ENCODE results near the gene NKRF.

NKRF gene

GRCh38 chrX:119579414-119579813, 26.8 kb downstream of the NKRF start:
- POLR2A ChIA-PET = interaction anchor here (0.9 kb wide), 1 partner anchor 27 kb away, joined by 3 read pairs; the partner anchor contains the start of gene NKRF
- no peak for DNase-seq (ENCODE audit: extremely low spot score)
- TF ChIP-seq HDGF (IDR thresholded peaks at IDR 0.05; ENCODE audit: borderline replicate concordance) = no peak
- TF ChIP-seq FOXA1 (IDR thresholded peaks at IDR 0.05) = no peak
- TF ChIP-seq FOXM1 (IDR thresholded peaks at IDR 0.05; ENCODE audit: borderline replicate concordance) = no peak
- TF ChIP-seq PKNOX1 (IDR thresholded peaks at IDR 0.05) = no peak
- TF ChIP-seq SP1 (IDR thresholded peaks at IDR 0.05) = no peak
- no peak for TF ChIP-seq ELF4 (IDR thresholded peaks at IDR 0.05)
- CTCF ChIA-PET = interaction anchor here (0.9 kb wide), 1 partner anchor 150 kb away, joined by 3 read pairs; no protein-coding TSS in a partner anchor

GRCh38 chrX:119574394-119575266, 31.6 kb downstream of the NKRF start, which contains the start of gene UBE2A:
TSS of gene UBE2A (plus strand) at chrX:119574563. CDS start at chrX:119574712, 149 bp downstream.
- TF ChIP-seq FOXM1 (IDR thresholded peaks at IDR 0.05; ENCODE audit: borderline replicate concordance) (peak; percentile 15; the same call in 1 of the 2 replicates), FOXA1 (IDR thresholded peaks at IDR 0.05) (no peak), ZNF384 (IDR thresholded peaks at IDR 0.05) (no peak), ELF4 (IDR thresholded peaks at IDR 0.05) (peak; percentile 36; the same call in 1 of the 2 replicates), TARDBP (IDR thresholded peaks at IDR 0.05) (no peak), L3MBTL2 (conservative IDR thresholded peaks at IDR 0.05) (peak; percentile 20; the same call in 1 of the 2 replicates), BHLHE40 (IDR thresholded peaks at IDR 0.05; ENCODE audit: borderline replicate concordance) (peak; percentile 68), LEF1 (IDR thresholded peaks at IDR 0.05; ENCODE audit: borderline replicate concordance) (no peak; the same call in 1 of the 2 replicates), ARNT (IDR thresholded peaks at IDR 0.05) (no peak)
- DNase-seq (ENCODE audit: extremely low spot score) = peak; percentile 95
- POLR2A ChIA-PET = interaction anchor here (0.7 to 2.6 kb wide), 13 partner anchors 10 to 316 kb away, joined by 3 to 13 read pairs (median 4); partner anchors contain the start of genes RPL39, SEPTIN6 and STEEP1
- CTCF ChIA-PET = no interaction called here

GRCh38 chrX:119573840-119574393, 32.3 kb downstream of the NKRF start:
- TF ChIP-seq L3MBTL2 (conservative IDR thresholded peaks at IDR 0.05) (peak; percentile 74), NFRKB (IDR thresholded peaks at IDR 0.05) (no peak)
- DNase-seq (ENCODE audit: extremely low spot score) = peak; percentile 40
- ChIA-PET POLR2A (interaction anchor here (0.7 to 2.6 kb wide), 10 partner anchors 9 to 315 kb away, joined by 3 to 13 read pairs (median 6); partner anchors contain the start of genes RPL39, SEPTIN6 and STEEP1), CTCF (no interaction called here)

- TF ChIP-seq ARNT (IDR thresholded peaks at IDR 0.05) = no peak
- TF ChIP-seq FOXA1 (IDR thresholded peaks at IDR 0.05) = no peak
- no peak for DNase-seq (ENCODE audit: extremely low spot score)
- CTCF ChIA-PET = interaction anchor here (0.5 kb wide), 1 partner anchor 183 kb away, joined by 3 read pairs; no protein-coding TSS in a partner anchor
- POLR2A ChIA-PET = interaction anchor here (1.0 to 2.6 kb wide), 6 partner anchors 8 to 218 kb away, joined by 3 to 13 read pairs (median 8); partner anchors contain the start of genes RPL39, SEPTIN6 and STEEP1
Observed at GRCh38 chrX:119573222-119573621, 33.0 kb downstream of the NKRF start.

- TF ChIP-seq ELF4 (IDR thresholded peaks at IDR 0.05) (no peak), SP1 (IDR thresholded peaks at IDR 0.05) (no peak), PKNOX1 (IDR thresholded peaks at IDR 0.05) (no peak), BHLHE40 (IDR thresholded peaks at IDR 0.05; ENCODE audit: borderline replicate concordance) (no peak)
- POLR2A ChIA-PET = no interaction called here
- CTCF ChIA-PET = interaction anchor here (0.6 kb wide), 1 partner anchor 162 kb away, joined by 3 read pairs; no protein-coding TSS in a partner anchor
- DNase-seq (ENCODE audit: extremely low spot score) = no peak
Observed at GRCh38 chrX:119570351-119570835, 35.8 kb downstream of the NKRF start.

- peak; percentile 97 for DNase-seq (ENCODE audit: extremely low spot score)
- ChIA-PET POLR2A (interaction anchor here (2.1 kb wide), 1 partner anchor 9 kb away, joined by 13 read pairs; the partner anchor contains the start of gene UBE2A), CTCF (no interaction called here)
- peak; percentile 54 for TF ChIP-seq ELF4 (IDR thresholded peaks at IDR 0.05)
- peak; percentile 63 for TF ChIP-seq BHLHE40 (IDR thresholded peaks at IDR 0.05; ENCODE audit: borderline replicate concordance)
- TF ChIP-seq SUZ12 (IDR thresholded peaks at IDR 0.05) = no peak
- no peak for TF ChIP-seq CTBP1 (IDR thresholded peaks at IDR 0.05; ENCODE audit: borderline replicate concordance)
- peak; percentile 56 for TF ChIP-seq L3MBTL2 (conservative IDR thresholded peaks at IDR 0.05)
- TF ChIP-seq ARNT (IDR thresholded peaks at IDR 0.05) = no peak
Observed at GRCh38 chrX:119565107-119565663, 41.0 kb downstream of the NKRF start, which contains the start of gene STEEP1. TSS of gene STEEP1 (minus strand) at chrX:119565409. CDS start at chrX:119565355, 54 bp downstream.

GRCh38 chrX:119552508-119552907, 53.7 kb downstream of the NKRF start:
- POLR2A ChIA-PET = no interaction called here
- no peak for DNase-seq (ENCODE audit: extremely low spot score)
- CTCF ChIA-PET = no interaction called here
- TF ChIP-seq PKNOX1 (IDR thresholded peaks at IDR 0.05) (no peak), HDGF (IDR thresholded peaks at IDR 0.05; ENCODE audit: borderline replicate concordance) (no peak), FOXK2 (IDR thresholded peaks at IDR 0.05) (no peak), L3MBTL2 (conservative IDR thresholded peaks at IDR 0.05) (no peak), LEF1 (IDR thresholded peaks at IDR 0.05; ENCODE audit: borderline replicate concordance) (no peak), CTBP1 (IDR thresholded peaks at IDR 0.05; ENCODE audit: borderline replicate concordance) (no peak), TARDBP (IDR thresholded peaks at IDR 0.05) (no peak), ELF4 (IDR thresholded peaks at IDR 0.05) (no peak), BHLHE40 (IDR thresholded peaks at IDR 0.05; ENCODE audit: borderline replicate concordance) (no peak), SP1 (IDR thresholded peaks at IDR 0.05) (no peak), ARNT (IDR thresholded peaks at IDR 0.05) (no peak), NFRKB (IDR thresholded peaks at IDR 0.05) (no peak), SUZ12 (IDR thresholded peaks at IDR 0.05) (no peak)

Measured in HEK293T (cell line).